HG03432 (cell line): ENCODE data around the gene ZXDC.
A peak's percentile ranks its signal among the peaks of the same experiment; 100 is the strongest.

ENCODE experiments used
- ATAC-seq: cut with Tn5 transposase; IDR thresholded peaks from one replicate; pipeline ENCODE4 v1.9.1; 2021; ENCODE audit warnings: mild to moderate bottlenecking, moderate library complexity; ENCODE audit not compliant: unreplicated experiment

ZXDC gene, protein sequence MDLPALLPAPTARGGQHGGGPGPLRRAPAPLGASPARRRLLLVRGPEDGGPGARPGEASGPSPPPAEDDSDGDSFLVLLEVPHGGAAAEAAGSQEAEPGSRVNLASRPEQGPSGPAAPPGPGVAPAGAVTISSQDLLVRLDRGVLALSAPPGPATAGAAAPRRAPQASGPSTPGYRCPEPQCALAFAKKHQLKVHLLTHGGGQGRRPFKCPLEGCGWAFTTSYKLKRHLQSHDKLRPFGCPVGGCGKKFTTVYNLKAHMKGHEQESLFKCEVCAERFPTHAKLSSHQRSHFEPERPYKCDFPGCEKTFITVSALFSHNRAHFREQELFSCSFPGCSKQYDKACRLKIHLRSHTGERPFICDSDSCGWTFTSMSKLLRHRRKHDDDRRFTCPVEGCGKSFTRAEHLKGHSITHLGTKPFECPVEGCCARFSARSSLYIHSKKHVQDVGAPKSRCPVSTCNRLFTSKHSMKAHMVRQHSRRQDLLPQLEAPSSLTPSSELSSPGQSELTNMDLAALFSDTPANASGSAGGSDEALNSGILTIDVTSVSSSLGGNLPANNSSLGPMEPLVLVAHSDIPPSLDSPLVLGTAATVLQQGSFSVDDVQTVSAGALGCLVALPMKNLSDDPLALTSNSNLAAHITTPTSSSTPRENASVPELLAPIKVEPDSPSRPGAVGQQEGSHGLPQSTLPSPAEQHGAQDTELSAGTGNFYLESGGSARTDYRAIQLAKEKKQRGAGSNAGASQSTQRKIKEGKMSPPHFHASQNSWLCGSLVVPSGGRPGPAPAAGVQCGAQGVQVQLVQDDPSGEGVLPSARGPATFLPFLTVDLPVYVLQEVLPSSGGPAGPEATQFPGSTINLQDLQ

DNA sequence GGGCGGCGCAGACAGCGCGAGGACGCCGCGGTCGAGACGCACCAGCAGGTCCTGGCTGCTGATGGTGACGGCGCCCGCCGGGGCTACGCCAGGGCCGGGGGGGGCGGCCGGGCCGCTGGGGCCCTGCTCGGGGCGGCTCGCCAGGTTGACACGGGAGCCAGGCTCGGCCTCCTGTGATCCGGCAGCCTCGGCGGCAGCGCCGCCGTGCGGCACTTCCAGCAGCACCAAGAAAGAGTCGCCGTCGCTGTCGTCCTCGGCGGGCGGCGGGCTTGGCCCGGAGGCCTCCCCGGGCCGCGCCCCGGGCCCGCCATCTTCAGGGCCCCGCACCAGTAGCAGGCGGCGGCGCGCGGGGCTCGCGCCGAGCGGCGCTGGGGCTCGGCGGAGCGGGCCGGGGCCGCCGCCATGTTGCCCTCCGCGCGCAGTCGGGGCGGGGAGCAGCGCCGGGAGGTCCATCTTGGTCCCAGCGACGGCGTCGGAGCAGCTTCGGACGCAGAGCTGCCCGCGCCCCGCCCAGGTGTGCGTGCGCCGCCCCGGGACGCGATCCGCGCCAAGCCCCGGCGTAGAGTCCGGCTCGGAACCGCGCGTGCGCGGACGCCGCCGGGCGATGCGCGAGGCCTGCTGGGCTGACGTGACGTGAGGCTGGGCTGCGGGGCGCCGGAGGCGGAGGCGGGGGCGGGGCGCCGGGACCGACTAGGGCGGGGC, at the start of gene ZXDC:
Gene ZXDC, minus strand, starts transcription at position 479 of the 702 bp plus-strand sequence. Its CDS starts 26 bp downstream, at position 453.
- peak; percentile 85 for ATAC-seq

DNA sequence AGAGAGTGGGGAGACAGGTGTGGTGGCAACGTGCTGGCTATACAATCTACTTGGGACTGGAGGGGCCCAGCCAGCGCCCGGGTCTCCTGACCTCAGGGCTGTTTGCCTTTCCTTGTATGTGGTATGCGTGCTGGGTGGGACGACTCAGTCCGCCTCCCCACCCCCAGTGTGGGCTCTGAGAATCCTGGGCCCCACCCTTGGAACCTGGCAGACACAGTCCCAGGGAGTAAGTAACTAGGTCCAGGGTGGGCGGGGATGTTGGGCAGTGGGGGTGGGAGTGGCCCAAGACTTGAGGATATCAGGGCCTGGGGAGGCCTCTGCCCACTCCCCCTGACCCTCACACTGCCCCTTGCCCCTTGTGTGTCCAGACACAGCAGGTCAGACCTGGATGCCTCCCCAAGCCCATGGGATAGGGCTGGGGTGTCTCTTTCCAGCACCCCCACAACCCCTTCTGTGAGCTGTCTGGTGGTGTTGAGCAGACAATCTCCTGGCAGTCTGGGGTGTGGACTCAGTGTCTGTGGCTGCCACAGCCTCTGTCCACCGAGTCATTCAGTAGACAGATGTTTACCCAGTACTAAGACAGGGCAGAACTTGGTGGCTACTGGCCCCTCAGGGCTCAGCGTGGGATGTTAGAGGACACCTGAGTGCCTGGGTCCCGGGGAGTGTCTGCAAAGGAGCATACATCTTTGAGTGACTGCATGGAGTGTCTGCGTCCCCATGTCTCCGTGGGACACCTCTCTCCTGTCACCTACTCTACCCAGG, 49.6 kb upstream of the ZXDC start:
- ATAC-seq, result no peak

DNA sequence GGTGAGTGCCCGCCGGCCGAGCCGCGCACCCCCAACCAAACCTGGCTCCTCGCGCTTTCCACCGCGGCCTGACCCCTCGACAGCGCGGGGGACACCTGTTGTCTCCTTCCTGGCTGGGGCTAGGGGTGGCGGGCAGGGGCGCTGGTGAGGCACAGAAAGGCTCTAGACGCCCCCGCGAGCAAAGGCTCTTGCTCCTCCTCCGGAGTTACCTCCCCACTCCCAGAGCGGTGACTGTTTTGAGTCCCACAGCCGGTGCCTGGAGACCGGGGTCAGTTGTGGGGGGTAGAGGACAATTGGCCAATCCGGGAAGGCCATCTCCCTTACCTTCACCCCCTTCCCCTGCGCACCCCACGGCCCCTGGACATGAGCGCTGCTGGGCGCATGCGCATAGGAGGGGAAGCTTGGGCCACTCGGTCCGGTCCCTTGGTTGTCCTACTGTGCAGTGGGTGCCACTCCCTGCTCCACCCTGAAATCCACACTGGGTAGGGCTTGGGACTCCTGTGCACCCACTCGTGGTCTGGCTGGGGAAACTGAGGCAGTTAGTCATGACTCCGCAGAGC, 48.8 kb upstream of the ZXDC start:
- no peak for ATAC-seq

DNA sequence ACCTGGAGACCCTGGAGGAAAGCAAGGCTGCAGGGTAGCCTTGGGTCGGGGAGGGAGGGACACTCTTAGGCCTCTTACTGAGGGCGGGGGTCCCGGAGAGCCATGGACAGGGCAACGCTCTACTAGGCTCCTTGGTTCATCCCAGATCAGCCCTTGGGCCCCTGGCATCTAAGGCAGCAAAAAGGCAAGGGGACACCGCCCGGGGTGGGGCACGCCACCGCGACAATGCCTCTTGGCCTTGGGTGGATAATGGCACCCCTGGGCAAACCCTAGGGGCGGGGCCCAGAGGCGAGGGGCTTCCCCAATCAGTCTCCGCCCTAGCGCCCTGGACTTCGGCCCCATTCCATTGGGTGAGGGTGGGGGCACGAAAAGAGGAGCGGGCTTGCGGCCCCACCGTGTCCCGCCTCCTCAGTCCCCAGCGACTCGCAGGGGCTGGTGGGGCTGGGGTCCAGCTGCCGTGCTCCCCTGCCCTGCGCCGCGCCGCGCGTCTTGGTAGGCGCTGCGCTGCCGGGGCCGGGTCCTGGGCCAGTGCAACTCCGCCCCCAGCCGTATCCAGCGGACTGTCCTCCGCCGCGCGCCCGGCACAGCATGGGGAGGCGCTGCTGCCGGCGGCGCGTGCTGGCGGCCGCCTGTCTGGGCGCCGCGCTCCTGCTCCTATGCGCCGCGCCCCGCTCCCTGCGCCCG, 48.2 kb upstream of the ZXDC start, which contains the start of gene CHST13:
Gene CHST13, plus strand, starts transcription at position 411 of the 684 bp plus-strand sequence. Its CDS starts 178 bp downstream, at position 589.
- ATAC-seq, result no peak

DNA sequence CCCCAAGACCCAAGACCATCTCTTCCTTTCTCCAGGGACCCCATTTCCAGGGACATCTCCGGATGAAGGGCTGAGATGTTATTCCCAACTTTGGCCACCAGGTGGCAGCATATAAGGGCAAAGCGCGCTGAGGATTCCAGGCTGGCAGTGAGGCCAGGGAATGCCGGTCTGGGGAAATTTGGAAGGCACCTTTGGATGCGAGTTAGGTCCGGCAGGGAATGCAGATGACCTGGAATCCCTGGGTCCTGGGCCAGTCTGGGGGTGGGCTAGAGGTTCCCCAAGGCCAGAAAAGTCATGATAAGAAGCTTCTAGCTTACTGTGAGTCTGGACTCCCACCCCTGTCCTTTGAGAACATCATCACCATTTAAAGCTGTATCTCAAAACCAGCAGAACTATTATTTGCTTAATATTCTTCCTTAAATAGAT, 46.7 kb upstream of the ZXDC start:
- no peak for ATAC-seq

DNA sequence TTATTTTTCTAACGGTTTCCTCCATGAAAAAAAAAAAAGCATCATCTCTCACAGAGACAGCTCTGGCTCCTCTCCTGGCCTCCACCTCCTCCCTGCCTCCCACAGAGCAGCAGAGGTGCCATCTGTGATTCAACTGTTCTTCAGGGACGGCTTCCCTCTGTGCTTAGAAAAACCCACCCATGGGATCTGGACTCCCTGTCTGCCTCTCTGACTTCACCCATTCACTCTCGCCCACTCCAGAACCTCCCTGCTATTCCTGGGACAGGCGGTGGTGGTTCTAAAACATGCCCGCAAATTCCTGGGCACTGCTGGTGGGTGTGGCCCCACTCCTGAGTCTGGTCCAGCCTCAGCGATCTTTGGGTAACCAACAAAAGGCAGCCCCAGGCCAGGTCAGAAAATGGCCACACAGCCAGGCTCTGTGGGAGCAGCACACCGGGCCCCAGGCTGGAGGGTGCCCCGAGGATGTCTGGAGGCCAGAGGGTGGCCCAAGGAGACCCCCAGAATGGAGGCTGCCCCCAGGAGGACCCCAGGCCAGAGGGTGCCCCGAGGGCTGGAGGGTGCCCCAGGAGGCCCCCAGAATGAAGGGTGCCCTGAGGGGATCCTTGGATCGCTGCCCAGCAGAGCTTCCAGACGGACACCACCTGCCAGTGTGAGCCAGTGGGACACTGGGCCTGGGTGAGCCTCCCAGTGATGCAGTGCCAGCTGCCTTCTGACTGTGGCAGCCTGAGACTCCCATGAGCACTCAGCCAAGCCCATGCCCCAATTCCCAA, 45.6 kb upstream of the ZXDC start:
- ATAC-seq, result no peak

DNA sequence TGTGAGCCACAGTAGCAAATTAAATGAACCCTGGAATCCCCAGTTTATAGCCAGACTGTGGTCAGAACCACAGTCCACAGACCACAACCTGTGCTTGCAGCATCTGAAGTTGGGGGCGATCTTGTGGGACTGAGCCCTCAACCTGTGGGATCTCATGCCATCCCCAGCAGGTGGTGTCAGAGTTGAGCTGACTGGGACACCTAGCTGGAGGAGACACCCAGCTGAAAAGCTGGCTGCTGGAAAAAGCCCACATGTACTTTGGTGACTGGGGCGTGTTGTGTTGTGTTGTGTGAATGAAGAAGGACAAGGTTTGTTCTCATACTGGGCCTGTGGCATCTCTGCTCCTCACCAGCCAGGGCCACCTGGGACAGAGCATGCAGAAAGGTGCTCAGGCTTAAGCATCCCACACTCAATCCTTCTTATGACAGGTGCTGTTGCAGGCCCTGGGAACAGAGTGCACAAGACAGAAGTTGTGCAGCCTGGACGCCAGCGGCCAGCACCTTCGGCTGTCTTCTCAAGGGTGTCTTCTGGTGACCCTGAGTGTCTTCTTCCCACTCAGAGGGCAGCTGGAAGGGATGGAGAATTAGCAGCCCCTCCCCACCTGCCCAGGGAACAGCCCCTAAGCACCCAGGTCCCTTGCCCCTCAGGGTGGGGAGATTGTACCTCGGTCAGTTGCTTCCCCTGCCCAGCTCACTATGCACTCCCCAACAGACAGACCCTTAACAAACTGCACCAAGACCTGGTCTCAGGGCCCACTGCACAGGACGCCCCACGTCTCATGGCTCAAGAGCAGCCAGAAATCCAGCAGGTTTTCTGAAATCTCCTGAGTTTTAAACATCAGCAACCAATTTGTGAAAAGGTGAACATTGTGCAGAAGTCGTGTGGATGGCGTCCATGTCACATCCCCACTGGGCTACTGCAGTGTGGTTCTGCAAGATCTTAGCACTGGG, 44.1 kb upstream of the ZXDC start:
- ATAC-seq, result no peak

DNA sequence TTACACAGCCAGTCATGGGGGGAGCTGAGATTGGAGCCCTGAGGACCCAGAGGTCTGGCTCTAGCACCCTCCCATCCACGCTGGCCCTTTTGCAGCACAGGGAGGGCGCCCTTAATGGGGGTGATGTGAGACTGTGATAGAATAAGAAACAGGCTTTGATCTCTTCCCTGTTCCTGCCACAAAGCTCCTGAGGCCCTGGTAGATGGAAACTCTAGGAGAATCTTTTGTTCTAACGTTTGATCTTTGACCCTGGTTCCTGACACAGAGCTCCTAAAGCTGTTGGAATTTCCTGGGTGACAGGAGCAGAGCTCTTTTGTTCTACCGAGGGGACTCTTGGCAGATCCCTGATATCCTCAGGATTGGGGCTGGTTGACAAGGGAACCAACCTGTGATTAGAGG, 43.1 kb upstream of the ZXDC start:
- no peak for ATAC-seq

DNA sequence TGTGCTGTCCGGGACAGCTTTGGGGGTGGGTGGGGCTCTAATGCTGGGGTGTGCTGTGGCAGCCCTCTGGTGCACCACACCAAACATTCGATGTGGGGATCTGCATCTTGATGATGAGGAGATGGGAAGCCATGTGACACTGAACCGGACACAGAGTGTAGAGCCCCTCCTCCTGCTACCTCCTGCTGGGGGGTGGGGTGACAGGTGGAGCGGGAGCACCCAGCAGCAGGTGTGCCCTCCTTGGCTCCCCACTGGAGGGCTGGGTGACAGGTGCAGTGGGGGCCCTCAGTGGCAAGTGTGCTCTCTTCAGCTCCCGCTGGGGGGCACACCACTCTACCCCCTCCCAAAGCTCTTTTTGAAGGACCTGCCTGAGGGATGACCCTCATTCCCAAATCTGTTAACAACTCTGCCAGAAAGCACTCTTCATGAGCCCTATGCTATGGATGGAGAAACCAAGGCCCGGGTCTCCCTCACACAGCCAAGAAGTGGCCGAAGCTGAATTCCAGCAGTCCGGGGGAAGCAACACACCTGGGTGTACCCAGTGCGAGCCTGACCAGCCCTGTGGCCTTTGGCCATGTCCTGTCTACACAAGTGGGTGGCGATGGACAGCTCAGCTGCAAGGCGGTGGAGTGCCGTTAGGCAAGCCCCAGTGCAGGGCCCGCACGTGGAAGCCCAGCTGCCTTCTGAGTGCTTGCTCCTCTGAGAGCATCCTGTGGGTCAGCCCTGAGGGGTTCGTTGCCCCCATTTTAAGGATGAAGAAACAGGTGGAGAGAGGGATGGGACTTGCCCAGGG, 42.5 kb upstream of the ZXDC start:
- ATAC-seq, result no peak

DNA sequence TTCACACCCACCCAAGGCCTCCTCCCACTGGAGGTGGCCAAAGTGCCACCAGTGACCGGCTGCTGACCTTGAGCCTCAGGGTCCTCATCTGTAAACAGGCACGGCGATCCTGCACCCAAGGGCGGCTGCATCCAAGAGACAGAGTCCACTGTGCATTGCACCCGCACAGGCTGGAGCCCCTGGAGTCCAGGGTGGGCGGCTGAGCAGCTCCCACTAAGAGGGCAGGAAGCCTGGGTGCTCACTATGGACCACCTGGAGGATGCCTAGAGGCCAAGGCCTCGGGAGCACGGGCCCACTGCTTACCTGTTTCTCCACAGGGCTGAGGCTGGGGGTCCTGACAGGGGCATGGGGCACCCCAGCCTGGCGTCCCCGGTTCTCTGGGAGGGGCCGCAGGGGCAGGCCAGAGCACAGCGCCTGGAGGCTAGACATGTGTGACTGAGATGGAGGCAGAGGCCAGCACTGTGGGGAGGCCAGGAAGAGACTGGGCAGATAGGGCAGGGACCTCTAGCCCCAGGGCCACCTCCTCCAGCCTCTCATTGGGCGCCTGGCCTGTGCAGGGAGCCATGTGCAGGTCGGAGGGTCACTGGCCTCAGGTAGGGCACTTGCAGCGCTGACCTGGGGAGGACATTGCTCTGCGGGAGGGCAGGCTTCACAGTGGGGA, 41.7 kb upstream of the ZXDC start, which contains the start of gene UROC1:
Gene UROC1, minus strand, starts transcription at position 483 of the 661 bp plus-strand sequence. Its CDS starts 54 bp downstream, at position 429.
- ATAC-seq, result no peak

DNA sequence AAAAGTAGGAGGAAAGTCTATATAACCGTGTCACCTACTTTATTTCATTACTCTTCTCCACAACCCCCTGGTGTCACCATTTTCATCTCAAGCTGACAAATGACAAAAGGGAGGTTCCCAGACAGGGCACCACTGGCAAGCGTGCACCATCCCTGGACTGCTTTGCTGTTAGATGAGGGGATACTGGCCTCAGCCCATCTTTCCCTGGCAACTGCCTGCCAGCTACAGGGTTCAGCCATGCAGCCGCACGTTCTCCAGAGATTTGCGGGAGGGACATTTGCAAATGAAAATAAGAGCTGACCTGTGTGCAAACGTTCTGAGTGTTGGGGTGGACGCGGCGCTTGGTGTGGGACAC, 41.2 kb upstream of the ZXDC start:
- no peak for ATAC-seq

DNA sequence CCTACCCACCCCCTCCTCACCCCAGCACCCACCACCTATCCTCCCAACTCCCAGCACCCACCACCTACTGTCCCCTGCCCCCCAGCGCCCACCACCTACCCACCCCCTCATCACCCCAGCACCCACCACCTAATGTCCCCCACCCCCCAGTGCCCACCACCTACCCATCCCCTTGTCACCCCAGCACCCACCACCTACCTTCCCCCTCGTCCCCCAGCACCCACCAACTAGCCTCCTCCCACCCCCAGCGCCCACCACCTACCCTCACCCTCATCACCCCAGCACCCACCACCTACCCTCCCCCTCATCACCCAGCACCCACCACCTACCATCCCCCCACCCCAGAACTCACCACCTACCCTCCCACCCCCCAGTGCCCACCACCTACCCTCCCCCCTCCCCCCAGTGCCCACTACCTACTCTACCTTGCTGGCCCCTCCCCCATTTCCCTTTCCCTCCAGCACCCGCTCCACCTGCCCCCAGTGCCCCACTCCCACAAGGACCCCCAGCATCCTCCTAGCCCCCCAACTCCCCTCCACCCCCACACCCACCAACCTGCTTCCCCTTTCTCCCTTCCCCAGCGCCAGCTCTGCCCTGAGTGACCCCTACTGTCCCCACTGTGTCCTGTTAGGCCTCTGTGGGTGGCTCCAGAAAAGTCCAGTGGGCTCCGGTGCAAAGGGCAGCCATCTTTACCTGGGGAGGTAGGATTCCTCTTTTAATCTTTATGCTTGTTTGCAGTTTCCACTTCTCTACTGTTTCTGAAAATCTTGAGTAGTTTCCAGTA, 40.7 kb upstream of the ZXDC start:
- no peak for ATAC-seq

DNA sequence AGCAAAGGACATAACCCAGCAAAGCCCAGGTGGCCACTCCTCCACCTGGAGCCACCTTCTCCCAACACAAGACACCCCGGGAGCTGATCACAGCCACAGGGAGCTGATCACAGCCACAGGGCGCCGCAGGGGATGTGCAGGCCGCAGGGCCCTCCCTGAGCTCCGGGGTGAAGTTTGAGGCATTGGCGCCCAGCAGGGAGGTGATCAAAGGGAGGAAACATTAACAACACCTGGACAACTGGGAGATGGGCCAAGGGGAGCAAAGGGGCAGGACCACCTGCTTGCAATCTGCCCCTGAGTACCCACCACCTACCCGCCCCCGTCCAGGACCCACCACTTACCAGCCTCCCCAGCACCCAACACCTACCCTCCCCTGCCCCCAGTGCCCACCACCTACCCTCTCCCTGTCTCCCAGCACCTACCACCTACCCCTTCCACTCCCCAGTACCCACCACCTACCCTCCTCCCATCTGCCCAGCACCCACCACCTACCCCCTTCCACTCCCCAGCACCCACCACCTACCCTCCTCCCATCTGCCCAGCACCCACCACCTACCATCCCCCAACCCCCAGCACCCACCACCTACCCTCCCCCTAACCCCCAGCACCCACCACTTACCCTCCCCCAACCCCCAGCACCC, 39.5 kb upstream of the ZXDC start:
- ATAC-seq, result no peak

DNA sequence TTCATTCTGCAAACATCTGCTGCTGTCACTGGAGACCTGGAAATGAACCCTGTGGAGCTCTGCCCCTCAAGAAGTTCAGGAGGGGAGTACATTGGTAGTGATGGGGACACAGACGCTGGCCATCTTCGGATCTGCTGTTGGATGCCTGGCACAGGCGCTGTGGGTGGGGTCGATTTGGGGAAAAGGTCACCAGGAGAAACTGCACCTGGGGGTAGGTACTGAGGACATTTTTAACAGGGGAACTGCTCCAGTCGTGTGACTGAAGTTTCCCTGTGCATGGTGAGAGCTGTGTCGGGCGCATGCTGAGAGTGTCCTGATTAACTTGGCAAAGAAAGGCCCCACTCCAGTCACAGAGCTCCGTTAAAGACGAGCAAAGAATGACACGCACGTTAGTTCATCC, 38.5 kb upstream of the ZXDC start:
- ATAC-seq, result no peak
